GM18909 (cell line): ENCODE measurements around the gene COL11A2.

ENCODE experiments used
- ATAC-seq: cut with Tn5 transposase; IDR thresholded peaks from one replicate; pipeline ENCODE4 v1.9.1; 2021; ENCODE audit warnings: mild to moderate bottlenecking; ENCODE audit not compliant: unreplicated experiment, poor library complexity

COL11A2 gene

DNA sequence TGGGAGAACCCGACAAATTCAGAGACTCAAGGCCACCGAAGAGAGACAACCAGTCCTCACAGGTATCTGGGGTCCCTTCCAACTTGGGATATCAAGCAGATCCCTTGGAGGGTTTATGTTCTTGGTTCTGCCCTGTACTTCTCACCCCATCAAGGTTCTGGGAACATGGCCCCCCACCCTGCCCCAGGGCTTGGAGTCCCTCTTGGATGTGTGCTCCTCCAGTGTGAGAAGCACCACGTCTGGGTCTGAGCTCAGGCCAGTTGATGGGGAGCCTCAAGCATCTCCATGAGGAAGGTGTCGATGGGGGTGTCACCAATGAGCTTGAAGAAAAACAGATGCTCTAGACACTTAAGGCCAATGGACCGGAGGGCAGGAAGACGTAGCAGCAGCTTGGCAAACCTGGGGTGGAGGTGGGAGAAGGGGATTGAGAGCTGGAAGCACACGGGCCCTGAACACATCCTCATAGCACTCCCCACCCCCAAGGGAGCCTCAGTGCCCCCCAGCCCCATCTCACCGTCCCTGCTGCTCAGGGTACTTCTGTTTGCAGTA, 2.2 kb upstream of the COL11A2 start:
- ATAC-seq: no peak

DNA sequence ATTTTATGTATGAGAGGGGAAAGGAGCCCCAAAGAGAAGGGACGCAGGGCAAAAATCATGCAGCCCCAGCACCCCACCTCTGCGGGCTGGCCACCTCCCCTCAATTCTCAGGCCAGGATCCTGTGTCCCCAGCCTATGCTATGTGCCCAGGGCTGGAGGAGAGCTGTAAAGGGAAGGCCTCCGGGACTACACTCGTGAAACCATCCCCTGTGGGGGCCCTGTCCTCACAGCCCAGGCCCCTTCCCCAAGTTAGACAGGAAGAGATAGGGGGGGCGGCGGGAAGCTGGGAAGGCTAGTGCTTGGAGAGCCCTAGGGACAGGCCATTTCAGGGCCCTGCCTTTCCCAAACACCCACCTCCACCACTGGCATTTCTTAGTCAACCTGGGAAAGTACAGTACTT, 1.4 kb upstream of the COL11A2 start:
- no peak for ATAC-seq

- no peak for ATAC-seq
Measured at GRCh38 chr6:33192671-33193602, 670 bp upstream of the COL11A2 start.

DNA sequence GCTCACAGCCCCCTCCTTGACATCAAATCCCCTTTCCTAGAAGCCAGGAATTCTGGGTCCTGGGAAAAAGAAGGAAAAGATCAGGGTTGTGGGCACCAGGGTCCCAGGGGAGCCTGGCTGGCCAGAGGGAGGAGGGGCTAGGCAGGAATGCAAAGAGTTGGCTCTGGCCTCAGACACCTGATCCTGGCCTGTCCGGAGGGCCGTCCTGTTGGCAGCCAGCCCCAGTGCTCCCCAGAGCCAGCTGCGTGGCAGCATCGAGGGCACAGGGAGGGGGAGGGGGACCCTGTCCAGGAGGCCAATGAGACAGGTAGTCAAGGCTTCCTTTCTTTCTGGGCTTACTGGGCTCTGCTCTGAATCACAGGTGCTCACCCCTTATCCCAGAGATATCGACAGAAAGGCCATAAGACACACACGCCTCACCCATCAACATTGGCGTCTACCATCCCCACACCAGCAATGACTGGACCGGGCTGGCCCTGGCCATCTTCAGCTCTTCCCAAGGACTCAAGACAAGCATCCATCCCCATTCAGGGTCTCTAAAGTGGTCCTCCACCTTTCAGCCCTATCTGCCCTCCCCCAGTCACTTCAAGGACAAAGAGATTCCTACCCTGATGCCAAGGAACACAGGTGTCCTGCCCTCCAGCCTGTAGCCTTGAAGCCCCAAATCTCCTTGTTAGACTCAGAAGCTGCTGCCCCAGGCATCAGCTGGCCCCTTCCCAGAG, 723 bp downstream of the COL11A2 start:
- ATAC-seq: no peak

- ATAC-seq: no peak
Measured at GRCh38 chr6:33190504-33191107, 1.7 kb downstream of the COL11A2 start.

DNA sequence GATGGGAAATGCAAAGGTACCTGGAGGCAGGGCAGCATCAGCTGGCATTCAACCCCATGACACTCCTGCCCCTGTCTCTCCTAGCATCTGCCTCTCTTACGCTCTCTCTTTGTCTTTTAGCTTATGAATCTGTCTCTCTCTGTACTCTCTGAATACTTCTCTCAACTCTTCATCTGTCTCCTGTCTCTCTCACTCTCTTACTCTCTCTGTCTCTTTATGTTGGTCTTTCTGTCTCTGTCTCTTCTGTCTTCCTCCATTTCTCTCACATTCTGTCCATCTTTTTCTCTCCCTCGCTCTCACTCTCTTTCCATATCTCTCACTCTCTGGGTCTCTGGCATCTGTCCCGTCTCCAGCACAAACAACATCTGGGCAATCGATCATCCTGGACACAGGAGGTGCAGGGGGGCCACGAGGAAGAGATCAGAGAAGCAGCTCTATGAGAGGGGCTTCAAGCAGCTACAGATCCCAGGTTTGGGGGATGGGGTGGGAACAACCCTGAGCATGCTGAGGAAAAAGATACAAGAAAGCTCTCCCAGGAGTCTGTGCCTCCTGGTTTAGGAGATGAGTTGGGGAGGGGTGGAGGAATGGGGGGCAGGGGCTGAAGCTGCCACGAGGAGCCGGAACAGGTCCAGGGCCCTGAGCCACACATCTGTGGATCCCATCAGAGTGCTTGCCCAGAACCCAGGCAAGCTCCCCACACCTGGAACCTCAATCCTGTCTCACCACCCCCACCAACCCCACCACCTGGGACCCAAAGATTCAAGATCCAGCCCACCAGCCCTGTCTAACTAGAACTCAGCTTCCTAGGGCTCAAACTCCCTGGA, 2.4 kb downstream of the COL11A2 start:
- no peak for ATAC-seq

DNA sequence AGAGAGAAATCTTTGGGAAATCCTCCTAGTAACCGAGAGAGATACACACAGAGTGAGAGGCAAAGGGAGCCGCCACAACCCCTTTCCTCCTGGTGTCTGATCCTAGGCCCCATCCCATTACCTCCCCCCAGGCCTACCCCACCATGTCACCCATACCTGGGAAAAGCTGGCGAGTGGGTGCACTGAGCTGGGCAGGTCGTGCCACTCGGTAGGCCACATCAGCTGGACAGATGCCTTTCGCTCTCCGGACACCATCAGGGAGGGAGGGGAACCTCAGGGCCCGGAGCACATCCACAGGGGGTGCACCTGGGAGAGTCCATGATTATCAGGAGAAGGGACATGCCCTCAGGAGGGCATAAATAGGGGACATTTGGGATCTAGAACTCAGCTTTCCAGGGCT, 3.1 kb downstream of the COL11A2 start:
- no peak for ATAC-seq

- no peak for ATAC-seq
Measured at GRCh38 chr6:33187809-33188208, 4.5 kb downstream of the COL11A2 start.

- no peak for ATAC-seq
Measured at GRCh38 chr6:33185654-33186187, 6.5 kb downstream of the COL11A2 start.

DNA sequence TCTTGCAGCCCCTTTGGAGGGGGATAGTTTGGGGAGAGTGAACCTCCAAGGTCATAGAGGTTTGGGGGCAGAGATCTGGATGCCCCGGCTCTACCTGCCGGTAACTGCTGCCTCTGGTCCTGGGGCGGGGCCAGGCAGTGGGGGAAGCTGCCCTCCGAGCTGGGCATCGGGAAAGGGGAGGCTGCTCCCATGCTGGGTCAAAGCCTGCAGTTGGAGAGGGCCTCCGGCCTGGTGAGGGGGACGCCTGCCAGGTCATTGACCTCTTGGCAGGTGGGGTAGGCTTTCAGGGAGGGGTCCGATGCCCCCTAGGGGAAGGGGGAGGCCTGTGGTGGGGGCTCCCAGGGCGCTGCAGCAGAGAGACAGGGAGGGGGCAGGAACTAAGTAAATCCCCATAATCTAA, 7.1 kb downstream of the COL11A2 start:
- no peak for ATAC-seq

- ATAC-seq: no peak
Measured at GRCh38 chr6:33183071-33183683, 9.1 kb downstream of the COL11A2 start.

DNA sequence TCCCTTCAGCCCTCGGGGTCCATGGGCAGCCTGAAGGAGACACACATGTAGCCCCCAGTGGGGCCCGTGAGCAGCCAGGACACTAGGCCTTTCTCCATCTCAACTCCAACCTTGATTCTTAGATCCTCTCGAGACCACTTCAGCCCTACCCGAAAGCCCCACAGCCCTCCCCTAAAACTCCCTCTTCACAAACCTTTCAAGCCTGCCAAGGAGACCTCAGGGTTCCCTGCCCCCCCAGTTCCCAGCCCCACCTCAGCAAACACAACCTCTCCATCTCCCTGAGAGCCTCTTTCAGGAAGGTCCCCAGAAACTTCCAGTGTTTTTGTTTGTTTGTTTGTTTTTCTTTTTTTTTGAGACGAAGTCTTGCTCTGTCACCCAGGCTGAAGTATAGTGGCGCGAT, 11.1 kb downstream of the COL11A2 start:
- no peak for ATAC-seq

GRCh38 chr6:33178755-33179475, 13.4 kb downstream of the COL11A2 start:
- no peak for ATAC-seq

DNA sequence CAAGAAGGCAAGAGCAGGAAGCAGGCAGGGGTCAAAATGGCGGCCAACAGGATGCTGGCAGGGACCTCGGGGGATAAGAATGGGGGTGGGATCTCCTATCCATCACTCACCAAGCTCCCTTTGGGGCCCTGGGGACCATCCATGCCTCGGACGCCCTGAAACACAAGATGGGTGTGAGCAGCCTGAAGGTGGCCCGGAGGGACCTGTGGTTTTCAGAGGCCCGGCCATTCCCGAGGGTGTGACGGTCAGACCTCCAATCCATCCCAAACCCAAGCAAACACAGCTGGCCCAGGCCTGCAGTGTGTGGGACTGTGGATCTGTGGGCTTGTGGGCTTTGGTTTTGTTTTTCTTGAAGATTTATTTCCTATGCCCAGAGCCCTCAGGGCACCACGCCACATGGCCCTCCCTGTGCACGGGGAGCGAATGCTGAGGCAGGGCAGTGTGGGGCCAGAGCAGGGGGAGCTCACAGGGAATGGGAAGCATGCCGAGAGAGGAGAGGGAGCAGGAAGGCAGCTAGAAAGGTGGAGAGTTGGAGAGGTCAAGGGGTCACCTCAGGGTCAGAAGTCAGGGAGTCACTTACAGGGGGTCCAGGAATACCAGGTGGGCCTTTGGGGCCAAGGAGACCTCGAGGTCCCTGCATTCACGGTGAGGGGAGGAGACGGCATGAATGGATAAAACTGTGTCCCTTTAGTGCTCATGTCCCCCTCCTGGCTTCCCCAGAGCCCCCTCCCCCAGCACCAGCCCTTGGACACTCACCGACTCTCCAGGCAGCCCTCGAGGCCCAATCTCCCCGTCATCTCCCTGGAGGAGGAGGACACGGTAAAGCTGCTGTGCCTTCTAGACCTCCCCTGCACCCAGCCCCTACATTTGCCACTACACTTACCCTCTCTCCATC, 14.5 kb downstream of the COL11A2 start:
- ATAC-seq: no peak

DNA sequence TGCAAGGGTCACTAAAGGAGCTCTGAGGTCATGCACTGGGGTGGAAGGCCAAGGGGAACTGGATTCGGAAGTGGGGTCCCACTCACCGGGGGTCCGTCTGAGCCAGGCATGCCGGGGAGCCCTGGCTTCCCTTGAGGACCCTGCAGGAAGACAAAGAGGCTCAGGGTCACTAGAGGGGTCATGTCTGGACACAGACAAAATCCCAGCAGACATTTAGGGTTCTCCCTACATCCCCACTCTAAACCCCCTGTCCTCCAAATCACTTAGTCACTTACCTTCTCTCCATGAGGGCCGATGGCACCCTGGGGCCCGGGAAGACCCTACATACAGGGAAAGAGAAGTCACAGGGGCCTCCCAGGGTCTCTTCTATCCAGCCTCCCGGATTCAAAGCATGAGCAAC, 15.4 kb downstream of the COL11A2 start:
- ATAC-seq: no peak

DNA sequence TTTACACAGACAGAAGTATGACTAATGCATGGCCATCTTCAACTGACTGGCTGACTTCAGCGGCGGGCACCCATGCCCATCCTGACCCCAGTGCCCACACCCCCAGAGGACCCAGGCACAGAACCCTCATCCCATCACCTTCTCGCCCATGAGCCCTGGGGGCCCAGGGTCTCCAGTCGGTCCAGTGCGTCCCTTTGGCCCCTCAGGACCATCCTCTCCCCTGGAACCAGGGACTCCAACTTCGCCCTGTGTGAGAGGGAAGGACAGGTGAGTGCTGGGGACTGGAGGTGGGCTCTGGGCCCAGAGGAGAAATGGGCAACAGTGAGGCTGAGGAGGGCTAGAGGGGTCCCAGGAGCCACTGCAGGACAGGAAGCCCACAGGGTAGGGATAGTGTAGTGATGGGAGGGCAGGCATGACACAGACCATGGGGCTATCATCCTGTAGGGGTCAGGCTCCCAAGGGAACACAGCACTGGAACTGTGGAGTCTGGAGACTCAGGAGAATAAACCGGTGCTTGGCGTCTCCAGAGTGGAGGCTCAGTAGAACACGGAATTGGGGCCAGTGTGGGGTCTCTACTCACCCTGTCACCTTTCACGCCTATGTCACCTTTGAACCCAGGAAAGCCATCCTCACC, 16.7 kb downstream of the COL11A2 start:
- no peak for ATAC-seq

DNA sequence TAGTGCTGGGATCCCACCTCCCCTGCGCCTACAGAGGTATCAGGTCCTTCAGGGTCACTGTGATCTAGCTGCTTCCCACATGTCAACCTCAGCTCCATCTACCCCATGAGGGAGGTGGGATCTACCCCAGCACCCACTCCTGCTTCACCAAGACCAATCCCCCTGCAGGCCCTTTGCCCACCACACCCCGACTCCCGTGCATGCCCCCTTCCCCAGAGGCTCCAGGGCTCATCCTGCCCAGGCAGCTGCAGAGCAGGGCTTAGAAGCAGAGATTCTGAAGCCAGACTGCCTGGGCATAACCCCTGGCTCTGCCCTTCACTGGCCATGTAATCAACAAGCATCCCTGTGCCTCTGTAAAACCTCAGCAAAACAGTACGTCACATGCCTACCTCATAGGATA, 17.5 kb downstream of the COL11A2 start:
- no peak for ATAC-seq
